Upper lobe of right lung (tissue), 1 donor: ENCODE measurements around the gene RINL. TPM values are rescaled to one million over a fixed set of nuclear protein-coding genes. Genes with fewer than 3 reads are reported as not detected.

ENCODE experiments used
- ATAC-seq: fragments of 200-7000 bp; cut with Tn5 transposase; one replicate; pipeline ENCODE4 v1.9.1; 2020; ENCODE audit warnings: mild to moderate bottlenecking, moderate library complexity
- DNase-seq: peaks from one replicate; pipeline ENCODE4 v3.0.0-alpha.2; 2020
- H3K27ac ChIP-seq: fragments of 200-600 bp; one replicate; pipeline ENCODE4 v1.8.0; 2022
- H3K27me3 ChIP-seq: fragments of 200-600 bp; one replicate; pipeline ENCODE4 v1.8.0; 2022; ENCODE audit warnings: mild to moderate bottlenecking
- H3K36me3 ChIP-seq: fragments of 200-600 bp; one replicate; pipeline ENCODE4 v1.8.0; 2022
- H3K4me1 ChIP-seq: fragments of 200-600 bp; one replicate; pipeline ENCODE4 v1.8.0; 2022
- H3K4me3 ChIP-seq: fragments of 200-600 bp; one replicate; pipeline ENCODE4 v1.8.0; 2022; ENCODE audit warnings: mild to moderate bottlenecking
- H3K9me3 ChIP-seq: fragments of 200-600 bp; one replicate; pipeline ENCODE4 v1.8.0; 2022
- intact Hi-C: fragments of 100-400 bp; cut with DNase I; formaldehyde crosslinking; loops from one replicate; pipeline ENCODE4 v1.11.0; 2022
- total RNA-seq: library from RNA; stranded (reverse); fragmentation: NEBNext Ultra II Directional; extraction: Animal tissue kit (Norgen Biotek cat#: 25700); gene quantifications from one replicate; pipeline ENCODE4 v1.2.1, GENCODE V29; 2021
- TF ChIP-seq, protein P1 (sequence below): fragments of 200-600 bp; IDR thresholded peaks from one replicate; pipeline ENCODE4 v1.8.0; 2022; ENCODE audit warnings: antibody characterized with exemption
- donor health status: DM: no; HTN: yes; CAD: no; lungs with severe emphysema.

The RINL gene
- total RNA-seq, 1 donor from 2014 or later: 12.0 TPM

DNA sequence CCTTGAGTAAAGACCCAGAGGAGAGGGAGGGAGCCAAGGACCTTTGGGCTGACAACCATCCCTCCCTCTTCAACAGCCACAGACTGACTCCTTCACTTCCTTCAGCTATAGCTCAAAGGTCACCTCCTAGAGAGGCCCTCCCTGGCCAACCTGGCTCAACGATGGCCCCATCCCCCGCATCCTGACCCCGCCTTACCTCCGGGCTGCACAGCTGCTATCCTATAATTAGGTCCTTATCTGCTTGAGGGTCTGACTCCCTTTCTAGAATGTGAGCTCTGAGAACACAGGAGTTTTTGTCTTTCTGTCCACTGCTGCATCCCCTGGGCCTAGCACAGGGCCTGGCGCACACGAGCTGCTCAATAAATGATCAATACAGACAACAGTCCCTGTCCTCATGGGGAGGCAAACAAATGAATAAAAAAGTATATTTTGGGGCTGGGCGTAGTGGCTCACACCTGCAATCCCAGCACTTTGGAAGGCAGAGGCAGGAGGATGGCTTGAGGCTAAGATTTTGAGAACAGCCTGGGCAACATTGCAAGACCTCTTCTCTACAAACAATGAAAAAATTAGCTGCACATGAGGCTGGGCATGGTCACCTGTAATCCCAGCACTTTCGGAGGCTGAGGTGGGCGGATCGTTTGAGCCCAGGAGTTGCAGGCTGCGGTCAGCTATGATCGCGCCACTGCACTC is 58.7 kb downstream of the RINL start:
- Histone ChIP-seq H3K27ac (no peak overlapping the region), H3K4me3 (no peak overlapping the region), H3K4me1 (no peaks in the 10 kb centered on the region), H3K27me3 (no peaks in the 10 kb centered on the region), H3K9me3 (no peaks in the 10 kb centered on the region), H3K36me3 (peaks cover 58% of the 10 kb centered on the region)
- DNase-seq (no peak), ATAC-seq (peak; percentile 21)
- TF ChIP-seq, protein P1, sequence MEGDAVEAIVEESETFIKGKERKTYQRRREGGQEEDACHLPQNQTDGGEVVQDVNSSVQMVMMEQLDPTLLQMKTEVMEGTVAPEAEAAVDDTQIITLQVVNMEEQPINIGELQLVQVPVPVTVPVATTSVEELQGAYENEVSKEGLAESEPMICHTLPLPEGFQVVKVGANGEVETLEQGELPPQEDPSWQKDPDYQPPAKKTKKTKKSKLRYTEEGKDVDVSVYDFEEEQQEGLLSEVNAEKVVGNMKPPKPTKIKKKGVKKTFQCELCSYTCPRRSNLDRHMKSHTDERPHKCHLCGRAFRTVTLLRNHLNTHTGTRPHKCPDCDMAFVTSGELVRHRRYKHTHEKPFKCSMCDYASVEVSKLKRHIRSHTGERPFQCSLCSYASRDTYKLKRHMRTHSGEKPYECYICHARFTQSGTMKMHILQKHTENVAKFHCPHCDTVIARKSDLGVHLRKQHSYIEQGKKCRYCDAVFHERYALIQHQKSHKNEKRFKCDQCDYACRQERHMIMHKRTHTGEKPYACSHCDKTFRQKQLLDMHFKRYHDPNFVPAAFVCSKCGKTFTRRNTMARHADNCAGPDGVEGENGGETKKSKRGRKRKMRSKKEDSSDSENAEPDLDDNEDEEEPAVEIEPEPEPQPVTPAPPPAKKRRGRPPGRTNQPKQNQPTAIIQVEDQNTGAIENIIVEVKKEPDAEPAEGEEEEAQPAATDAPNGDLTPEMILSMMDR: no peak
- intact Hi-C loops: no loop called here

Other genes starting within 250 kb of the RINL start
- 565 TPM for gene ACTN4, start 230.6 kb downstream of the RINL start, total RNA-seq
- 14.4 TPM for gene CAPN12, start 133.8 kb downstream of the RINL start, total RNA-seq
- not detected for gene LGALS7, start 104.8 kb downstream of the RINL start, total RNA-seq
- 3.2 TPM for gene LGALS7B, start 89.1 kb downstream of the RINL start, total RNA-seq
- 3.7 TPM for gene LGALS4, start 65.3 kb downstream of the RINL start, total RNA-seq
- gene ECH1, start 46.5 kb downstream of the RINL start, total RNA-seq: 210 TPM
- gene HNRNPL, start 28.3 kb downstream of the RINL start, total RNA-seq: 248 TPM
- 59.2 TPM for gene SIRT2, start 21.3 kb upstream of the RINL start, total RNA-seq
- gene NFKBIB, start 21.7 kb upstream of the RINL start, total RNA-seq: 25.5 TPM
- 0.67 TPM for gene CCER2, start 33.9 kb upstream of the RINL start, total RNA-seq
- gene SARS2, start 52.5 kb upstream of the RINL start, total RNA-seq: 21.6 TPM
- gene MRPS12, start 52.7 kb upstream of the RINL start, total RNA-seq: 28.8 TPM
- gene FBXO17, start 97.5 kb upstream of the RINL start, total RNA-seq: 13.3 TPM
- gene FBXO27, start 154.3 kb upstream of the RINL start, total RNA-seq: 7.6 TPM
- not detected for gene ACP7, start 206.1 kb upstream of the RINL start, total RNA-seq
- 72.8 TPM for gene PAK4, start 247.5 kb upstream of the RINL start, total RNA-seq